IPS DF 19.7 (cell line): ENCODE data around the gene TAP2.
"Not testable (repeated sequence)": the region's sequence is repeated elsewhere in the genome, so short reads cannot be mapped to it uniquely, and the experiment has no call there.

Experiments used
- DNase-seq: peaks from one replicate; pipeline ENCODE4 v3.0.0-alpha.2; 2013; ENCODE audit warnings: low read depth, low spot score

TAP2 gene

GRCh38 chr6:32835167-32835893, 3.2 kb downstream of the TAP2 start:
- DNase-seq, result no peak

- no peak for DNase-seq
Observed at GRCh38 chr6:32833664-32834063, 4.9 kb downstream of the TAP2 start.

GRCh38 chr6:32832535-32832934, 6.0 kb downstream of the TAP2 start:
- DNase-seq, result no peak

GRCh38 chr6:32830936-32831335, 7.6 kb downstream of the TAP2 start:
- no peak for DNase-seq

GRCh38 chr6:32830017-32830416, 8.5 kb downstream of the TAP2 start:
- no peak for DNase-seq

- DNase-seq, result no peak
Observed at GRCh38 chr6:32829495-32829894, 9.0 kb downstream of the TAP2 start.

- DNase-seq, result no peak
Observed at GRCh38 chr6:32827025-32827424, 11.5 kb downstream of the TAP2 start.

GRCh38 chr6:32825966-32826365, 12.6 kb downstream of the TAP2 start:
- no peak for DNase-seq

- DNase-seq, result no peak
Observed at GRCh38 chr6:32819729-32820128, 18.8 kb downstream of the TAP2 start.

GRCh38 chr6:32818867-32819266, 19.7 kb downstream of the TAP2 start:
- no peak for DNase-seq

GRCh38 chr6:32816746-32817204, 21.8 kb downstream of the TAP2 start, which contains the start of gene HLA-DOB:
TSS of gene HLA-DOB (minus strand) at chr6:32817002. CDS start at chr6:32816951, 51 bp downstream.
- DNase-seq, result no peak

- no peak for DNase-seq
Observed at GRCh38 chr6:32815996-32816395, 22.5 kb downstream of the TAP2 start.

- DNase-seq, result no peak
Observed at GRCh38 chr6:32815115-32815514, 23.4 kb downstream of the TAP2 start.

- no peak for DNase-seq
Observed at GRCh38 chr6:32814145-32814544, 24.4 kb downstream of the TAP2 start.

- DNase-seq, result no peak
Observed at GRCh38 chr6:32809171-32809570, 29.4 kb downstream of the TAP2 start.

- no peak for DNase-seq
Observed at GRCh38 chr6:32807020-32807580, 31.4 kb downstream of the TAP2 start.

GRCh38 chr6:32805404-32805803, 33.1 kb downstream of the TAP2 start:
- not testable (repeated sequence) for DNase-seq

- DNase-seq, result no peak
Observed at GRCh38 chr6:32803416-32803815, 35.1 kb downstream of the TAP2 start.

- no peak for DNase-seq
Observed at GRCh38 chr6:32799740-32800139, 38.8 kb downstream of the TAP2 start.

GRCh38 chr6:32799168-32799567, 39.4 kb downstream of the TAP2 start:
- DNase-seq, result no peak

- DNase-seq, result peak; percentile 35
Observed at GRCh38 chr6:32796848-32797776, 41.4 kb downstream of the TAP2 start.

GRCh38 chr6:32794510-32794909, 44.0 kb downstream of the TAP2 start:
- DNase-seq, result no peak
